Transverse colon (tissue), 4 donors: ENCODE results near the gene HIVEP3.

Experiments
- CTCF ChIP-seq, 5 experiments: fragments of 200-600 bp in 3 of 5; fragments of 450-650 bp in 2 of 5; sonication (generic) in 3 of 5; IDR thresholded peaks; 1 replicate in 2 of 5; 2 replicates in 3 of 5; pipeline ENCODE4 v1.5.1; 2016 to 2017; ENCODE audit warnings: antibody characterized with exemption in 5 of 5, inconsistent platforms in 3 of 5, mild to moderate bottlenecking in 2 of 5, moderate library complexity in 1 of 5
- EP300 ChIP-seq: sonication (generic); formaldehyde crosslinking; IDR thresholded peaks from one replicate; pipeline ENCODE4 v1.6.1; 2017; ENCODE audit warnings: antibody characterized with exemption, low read depth
- POLR2AphosphoS5 ChIP-seq, 3 donors: sonication (generic); formaldehyde crosslinking; IDR thresholded peaks; one replicate each; pipeline ENCODE4 v1.6.1; 2016; ENCODE audit warnings: antibody characterized with exemption in 3 of 3

- TF ChIP-seq CTCF (IDR thresholded peaks at IDR 0.05) (no peak), EP300 (no peak), POLR2AphosphoS5 (IDR thresholded peaks at IDR 0.05) (no peak)
Observed at GRCh38 chr1:41615316-41615715, 303.4 kb downstream of the HIVEP3 start.
